HG02678 (cell line): ENCODE data around the gene IMPDH2.
A peak's percentile ranks its signal among the peaks of the same experiment; 100 is the strongest.

Source experiments
- ATAC-seq: cut with Tn5 transposase; IDR thresholded peaks from one replicate; pipeline ENCODE4 v1.9.1; 2021; ENCODE audit warnings: mild to moderate bottlenecking, moderate library complexity; ENCODE audit not compliant: unreplicated experiment

Gene IMPDH2

DNA sequence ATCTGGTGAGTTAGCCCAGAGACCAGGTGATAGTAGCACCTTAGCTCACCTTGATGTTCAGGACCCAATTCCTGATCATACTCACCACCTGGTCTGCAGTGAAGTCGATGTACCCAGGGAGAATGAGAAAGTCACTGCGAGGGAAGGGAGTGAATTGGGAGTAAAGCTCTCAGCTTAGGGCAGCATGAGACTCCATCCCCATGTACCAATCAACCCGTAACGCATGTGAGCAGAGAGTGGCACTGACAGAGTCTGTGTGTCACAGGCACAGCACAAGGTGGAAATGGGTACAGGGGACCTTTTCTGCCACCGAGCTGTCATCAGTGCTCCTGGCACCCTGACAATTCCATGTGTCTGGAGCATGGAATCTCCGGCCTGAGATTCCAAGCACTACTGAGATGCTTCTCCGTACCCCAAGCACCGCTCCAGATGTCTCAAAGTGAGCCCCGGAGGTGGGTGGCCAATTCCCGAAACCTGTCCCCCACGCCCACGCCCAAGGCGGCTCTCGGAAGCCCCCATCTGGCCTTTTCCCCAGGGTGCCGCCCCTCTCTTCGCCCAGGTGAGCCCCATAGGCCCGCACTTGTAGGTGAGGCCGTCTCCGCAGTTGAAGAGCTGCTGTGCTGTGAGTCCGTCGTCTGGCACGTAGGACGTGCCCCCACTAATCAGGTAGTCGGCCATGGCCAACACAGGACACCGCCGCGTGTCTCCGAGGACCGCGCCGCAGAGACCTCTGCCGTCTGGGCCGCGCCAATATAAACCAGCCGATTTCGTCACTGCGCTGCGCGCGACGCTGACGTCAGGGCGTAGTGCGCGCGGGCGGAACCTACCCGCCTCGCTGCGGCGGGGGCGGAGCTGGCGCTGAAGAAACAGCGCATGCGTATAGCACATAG is at the start of gene IMPDH2:
Gene IMPDH2, minus strand, starts transcription at position 726 of the 890 bp plus-strand sequence. Its CDS starts 48 bp downstream, at position 678.
- peak; percentile 91 for ATAC-seq

GRCh38 chr3:49076646-49077045 is 47.4 kb upstream of the IMPDH2 start:
- ATAC-seq = no peak

DNA sequence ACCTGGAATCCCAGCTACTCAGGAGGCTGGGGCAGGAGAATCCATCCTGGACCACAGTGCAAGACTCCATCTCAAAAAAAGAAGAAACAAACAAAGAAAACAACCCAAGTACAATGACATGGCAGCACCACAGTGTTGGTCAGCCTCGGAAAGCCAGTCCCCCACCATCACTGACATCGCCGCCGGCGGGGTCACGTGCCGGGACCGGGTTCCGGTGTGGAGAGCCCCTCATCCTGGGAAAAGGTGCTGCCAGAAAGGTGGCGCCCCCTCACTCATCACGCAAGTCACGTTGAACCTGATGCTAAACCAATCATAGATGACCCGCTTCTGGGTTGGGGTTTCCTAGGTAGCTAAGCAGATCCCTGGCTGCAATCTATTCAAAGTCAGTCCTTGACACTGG is 46.9 kb upstream of the IMPDH2 start:
- ATAC-seq = no peak

GRCh38 chr3:49058011-49058410 is 28.8 kb upstream of the IMPDH2 start:
- no peak for ATAC-seq

- ATAC-seq = no peak
Observed at GRCh38 chr3:49057268-49057667, 28.1 kb upstream of the IMPDH2 start.

- ATAC-seq = no peak
Observed at GRCh38 chr3:49054344-49054862, 25.2 kb upstream of the IMPDH2 start.

GRCh38 chr3:49053543-49053942 is 24.3 kb upstream of the IMPDH2 start:
- no peak for ATAC-seq

- no peak for ATAC-seq
Observed at GRCh38 chr3:49035281-49035680, 6.1 kb upstream of the IMPDH2 start.

- no peak for ATAC-seq
Observed at GRCh38 chr3:49034650-49035049, 5.5 kb upstream of the IMPDH2 start.

DNA sequence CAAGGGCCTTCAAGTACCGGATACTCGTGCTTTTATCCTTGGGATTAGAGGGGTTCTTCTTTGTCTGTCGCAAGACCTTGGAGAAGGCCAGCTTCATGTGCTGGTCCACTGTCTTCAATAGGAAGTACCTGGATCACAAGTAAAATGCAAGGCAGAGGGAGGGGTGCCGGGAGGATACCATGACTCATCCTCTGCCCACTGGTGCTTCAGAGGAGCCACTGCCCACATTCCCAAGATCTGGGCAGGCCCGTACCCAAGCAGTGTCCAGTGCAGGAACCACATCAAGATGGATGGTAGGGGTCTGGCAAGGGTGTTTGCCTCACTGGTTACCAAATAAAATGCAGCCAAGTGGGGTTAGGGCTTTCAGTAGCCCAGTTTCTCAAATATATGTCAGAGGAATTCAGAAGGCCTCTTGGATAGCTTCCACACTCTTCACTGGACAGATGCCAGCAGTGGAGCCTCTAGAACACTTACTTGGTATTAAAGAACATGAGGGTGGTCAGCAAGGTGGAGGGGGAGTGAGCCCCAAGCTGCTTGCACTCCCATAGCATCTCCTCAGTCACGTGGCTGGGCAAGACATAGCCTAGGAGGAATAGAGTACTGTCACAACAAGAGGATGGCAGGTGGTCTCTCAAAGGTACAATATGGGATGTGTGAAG is 3.6 kb upstream of the IMPDH2 start:
- ATAC-seq = no peak

DNA sequence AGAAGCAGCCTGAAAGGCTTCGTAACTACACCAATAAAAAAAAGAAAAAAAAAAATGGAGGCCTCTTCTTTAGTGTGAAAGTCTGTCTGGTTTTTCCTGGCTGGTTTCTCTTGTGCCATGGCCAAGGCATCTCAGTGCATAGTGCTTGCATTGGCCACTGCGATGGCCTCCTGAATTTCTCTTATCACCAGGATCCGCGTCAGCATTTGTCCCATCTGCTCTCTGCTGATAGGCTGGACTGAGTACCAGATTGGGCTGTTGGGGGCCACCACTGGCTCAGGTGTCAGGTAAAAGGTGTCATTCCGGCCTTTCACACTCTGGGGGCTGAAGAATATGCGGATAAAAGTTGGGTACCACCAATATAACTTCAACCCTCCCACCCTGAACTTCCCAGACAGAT is 1.1 kb upstream of the IMPDH2 start:
- no peak for ATAC-seq

GRCh38 chr3:49029563-49029884 is 326 bp upstream of the IMPDH2 start:
- no peak for ATAC-seq

DNA sequence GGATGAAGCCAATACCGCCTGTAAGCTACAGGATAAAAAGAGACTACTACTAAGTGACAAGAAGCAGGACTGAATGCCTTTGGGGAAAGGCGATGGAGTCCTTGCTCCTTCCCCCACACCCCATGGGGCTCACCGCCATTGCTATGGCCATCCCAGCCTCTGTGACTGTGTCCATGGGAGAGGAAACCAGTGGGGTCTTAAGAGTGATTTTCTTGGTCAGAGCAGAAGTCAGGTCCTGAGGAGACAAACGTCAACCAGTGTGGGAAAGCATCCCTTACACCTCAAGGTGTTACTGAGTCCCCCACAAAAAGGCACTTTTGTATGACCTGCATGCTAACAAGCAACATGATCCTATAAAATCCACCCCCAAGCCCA is 913 bp downstream of the IMPDH2 start:
- no peak for ATAC-seq

DNA sequence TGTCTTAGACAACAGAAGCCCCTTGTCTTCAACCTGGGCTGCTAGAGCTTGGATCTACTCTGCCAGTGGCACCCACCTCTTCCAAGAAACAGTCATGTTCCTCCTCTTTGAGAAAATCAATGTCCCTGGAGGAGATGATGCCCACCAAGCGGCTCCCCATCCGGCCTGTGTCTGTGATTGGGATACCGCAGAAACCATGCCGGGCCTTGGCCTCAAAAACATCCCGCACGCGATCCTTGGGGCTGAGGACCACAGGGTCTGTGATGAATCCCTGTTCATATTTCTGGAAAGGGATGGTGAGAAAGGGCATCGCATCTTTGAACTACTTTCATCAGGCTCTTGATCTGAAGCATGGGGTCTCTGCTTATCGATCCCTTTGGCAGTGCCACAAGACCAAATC is 1.6 kb downstream of the IMPDH2 start:
- no peak for ATAC-seq

DNA sequence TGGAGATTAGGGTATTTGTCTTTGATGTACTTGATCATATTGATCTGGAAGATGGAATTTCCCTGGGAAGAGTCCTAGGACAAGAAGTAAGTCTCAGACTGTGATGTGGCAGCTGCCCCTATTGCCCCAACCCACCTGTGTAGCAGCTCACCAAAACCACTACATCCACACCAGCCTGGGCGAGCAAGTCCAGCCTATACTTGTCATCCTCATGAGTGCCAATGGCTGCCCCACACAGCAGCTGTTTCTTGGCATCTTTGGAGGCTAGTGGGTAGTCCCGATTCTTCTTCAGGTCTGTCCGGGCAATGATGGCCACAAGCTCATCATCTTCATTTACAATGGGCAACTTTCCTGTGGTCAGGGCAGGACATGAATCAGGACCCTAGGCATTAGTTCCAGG is 2.7 kb downstream of the IMPDH2 start:
- no peak for ATAC-seq

DNA sequence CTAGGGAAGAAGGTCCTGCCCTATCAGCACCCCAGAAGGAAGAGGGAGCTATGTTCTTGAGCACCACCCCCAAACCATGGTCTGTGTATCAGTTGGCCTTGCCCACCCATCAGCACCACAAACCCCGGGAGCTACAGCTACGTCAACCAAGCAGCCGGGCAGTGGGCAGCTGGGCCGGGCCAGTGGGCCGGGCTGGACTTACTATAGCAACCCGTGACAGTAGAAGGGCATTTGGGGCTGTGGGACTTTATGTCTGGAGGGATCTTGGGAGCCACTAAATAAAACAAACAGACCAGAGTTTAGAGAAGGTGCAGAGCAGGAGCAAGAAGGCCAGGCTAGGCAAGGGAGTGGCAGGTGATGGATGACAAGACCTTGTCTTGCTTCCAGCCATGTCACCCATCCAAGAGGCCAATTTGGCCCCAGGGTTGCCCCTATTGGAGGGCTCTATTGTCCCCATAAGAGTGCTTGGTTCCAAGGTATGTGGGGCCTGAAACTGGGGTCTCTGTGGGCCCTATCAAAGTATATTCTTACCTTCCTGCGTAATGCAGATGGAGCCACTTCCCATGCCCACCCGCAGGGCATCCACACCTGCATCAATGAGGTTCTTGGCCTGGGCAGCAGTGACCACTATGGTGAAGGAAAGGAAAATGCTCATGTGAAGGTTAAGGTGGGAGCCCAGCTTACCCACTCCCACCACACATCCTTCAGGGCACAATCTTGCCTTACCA is 3.2 kb downstream of the IMPDH2 start:
- ATAC-seq = no peak

DNA sequence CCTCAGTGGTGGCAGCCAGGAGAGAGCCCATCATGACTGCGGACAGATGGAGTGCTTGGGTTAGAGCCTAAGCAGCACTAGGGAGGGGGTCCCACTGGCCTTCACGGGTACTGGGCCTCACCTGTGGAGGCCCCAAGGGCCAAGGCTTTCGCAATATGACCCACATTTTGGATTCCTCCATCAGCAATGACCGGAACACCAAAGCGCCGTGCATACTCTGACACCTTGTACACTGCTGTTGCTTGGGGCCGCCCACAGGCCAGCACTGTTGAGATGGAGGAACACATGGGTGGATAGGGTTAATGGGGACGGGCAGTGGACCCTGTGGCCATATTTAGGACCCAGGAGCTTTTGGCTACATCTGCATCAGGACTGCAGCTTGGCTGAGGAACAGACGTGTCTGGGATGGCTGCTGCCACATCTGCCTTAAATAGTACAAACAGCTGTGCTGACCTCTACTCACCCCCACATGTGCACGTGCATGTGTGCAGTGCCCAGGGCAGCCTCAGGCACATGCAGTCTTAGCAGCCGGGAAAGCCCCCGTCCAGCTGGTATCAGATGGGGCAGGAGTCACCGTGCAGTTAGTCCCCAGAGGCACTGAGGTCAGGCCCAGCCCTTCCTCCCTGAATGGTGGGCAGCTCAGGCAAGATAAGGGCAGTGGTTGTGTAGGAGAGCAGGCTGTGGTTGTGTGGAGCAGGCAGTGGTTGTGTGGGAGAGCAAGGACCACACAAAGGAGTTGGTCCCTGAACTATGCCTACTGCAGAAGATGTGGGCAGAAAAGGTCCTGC is 4.0 kb downstream of the IMPDH2 start:
- ATAC-seq = no peak

- no peak for ATAC-seq
Observed at GRCh38 chr3:49024449-49024848, 4.7 kb downstream of the IMPDH2 start.

DNA sequence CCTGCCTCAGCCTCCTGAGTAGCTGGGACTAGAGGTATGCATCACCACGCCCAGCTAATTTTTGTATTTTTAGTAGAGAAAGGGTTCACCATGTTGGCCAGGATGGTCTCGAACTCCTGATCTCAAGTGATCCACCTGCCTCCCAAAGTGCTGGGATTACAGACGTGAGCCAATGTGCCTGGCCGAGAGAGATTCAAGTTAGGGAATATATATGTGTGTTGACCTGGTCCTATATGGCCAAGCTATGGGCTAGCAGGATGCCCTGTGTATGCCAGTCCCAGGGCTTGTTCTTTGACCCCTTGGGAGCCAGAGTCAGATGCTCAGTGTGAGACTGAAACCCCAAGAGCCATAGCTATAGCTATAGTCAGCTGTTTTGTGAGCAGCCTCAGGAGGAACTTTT is 5.4 kb downstream of the IMPDH2 start:
- no peak for ATAC-seq

GRCh38 chr3:49022688-49023171 is 6.5 kb downstream of the IMPDH2 start:
- no peak for ATAC-seq
